Measurements from ENCODE around the gene TENM4.

DNA sequence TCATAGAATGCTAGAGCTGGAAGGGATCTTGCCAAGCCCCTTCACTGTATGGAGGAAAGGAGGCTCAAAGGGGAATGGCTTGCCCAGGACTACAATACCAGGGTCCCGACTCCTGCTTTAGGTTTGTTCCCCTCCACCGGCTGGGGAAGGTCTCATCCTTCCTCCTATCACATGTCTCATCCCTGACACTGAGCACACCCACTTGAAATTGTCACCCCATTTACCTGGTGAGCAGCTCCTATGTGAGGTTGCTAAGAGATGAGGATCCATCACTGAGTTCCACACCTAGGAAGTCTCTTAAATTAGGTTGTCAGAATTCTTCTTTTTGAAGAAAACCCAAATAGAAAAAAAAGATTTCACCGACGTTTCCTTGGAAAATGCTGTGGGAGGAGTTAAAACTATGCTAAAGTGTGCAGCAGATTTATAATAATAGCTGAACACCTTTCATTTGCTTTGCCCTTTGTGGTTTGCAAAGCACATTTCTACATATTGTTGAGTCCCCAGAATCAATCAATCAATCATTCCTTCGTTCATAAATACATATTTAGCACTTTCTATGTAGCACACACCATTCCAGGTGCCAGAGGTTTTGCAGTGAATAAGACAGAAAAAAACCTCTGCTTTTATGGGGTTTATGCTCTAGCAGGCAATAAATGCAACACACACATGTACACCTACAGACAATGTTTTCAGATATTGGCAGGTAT, 91.7 kb downstream of the TENM4 start:
- TF ChIP-seq POLR2AphosphoS5 (IDR thresholded peaks at IDR 0.05; ENCODE audit: low read depth, low read length) (no peak), SIN3A (IDR thresholded peaks at IDR 0.05; ENCODE audit: borderline replicate concordance, insufficient read depth, low read length) (no peak)
- TF ChIP-seq, protein P1, sequence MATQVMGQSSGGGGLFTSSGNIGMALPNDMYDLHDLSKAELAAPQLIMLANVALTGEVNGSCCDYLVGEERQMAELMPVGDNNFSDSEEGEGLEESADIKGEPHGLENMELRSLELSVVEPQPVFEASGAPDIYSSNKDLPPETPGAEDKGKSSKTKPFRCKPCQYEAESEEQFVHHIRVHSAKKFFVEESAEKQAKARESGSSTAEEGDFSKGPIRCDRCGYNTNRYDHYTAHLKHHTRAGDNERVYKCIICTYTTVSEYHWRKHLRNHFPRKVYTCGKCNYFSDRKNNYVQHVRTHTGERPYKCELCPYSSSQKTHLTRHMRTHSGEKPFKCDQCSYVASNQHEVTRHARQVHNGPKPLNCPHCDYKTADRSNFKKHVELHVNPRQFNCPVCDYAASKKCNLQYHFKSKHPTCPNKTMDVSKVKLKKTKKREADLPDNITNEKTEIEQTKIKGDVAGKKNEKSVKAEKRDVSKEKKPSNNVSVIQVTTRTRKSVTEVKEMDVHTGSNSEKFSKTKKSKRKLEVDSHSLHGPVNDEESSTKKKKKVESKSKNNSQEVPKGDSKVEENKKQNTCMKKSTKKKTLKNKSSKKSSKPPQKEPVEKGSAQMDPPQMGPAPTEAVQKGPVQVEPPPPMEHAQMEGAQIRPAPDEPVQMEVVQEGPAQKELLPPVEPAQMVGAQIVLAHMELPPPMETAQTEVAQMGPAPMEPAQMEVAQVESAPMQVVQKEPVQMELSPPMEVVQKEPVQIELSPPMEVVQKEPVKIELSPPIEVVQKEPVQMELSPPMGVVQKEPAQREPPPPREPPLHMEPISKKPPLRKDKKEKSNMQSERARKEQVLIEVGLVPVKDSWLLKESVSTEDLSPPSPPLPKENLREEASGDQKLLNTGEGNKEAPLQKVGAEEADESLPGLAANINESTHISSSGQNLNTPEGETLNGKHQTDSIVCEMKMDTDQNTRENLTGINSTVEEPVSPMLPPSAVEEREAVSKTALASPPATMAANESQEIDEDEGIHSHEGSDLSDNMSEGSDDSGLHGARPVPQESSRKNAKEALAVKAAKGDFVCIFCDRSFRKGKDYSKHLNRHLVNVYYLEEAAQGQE (IDR thresholded peaks at IDR 0.05; ENCODE audit: insufficient read depth in 1 of 2, low read depth in 2 of 2, low read length in 2 of 2): no peak
